GM19438 (cell line): Measurements from ENCODE around the gene PM20D1.

Experiments
- ATAC-seq: cut with Tn5 transposase; IDR thresholded peaks from one replicate; pipeline ENCODE4 v1.9.1; 2021; ENCODE audit warnings: low read depth; ENCODE audit not compliant: unreplicated experiment

The PM20D1 gene

GRCh38 chr1:205805082-205805711, 44.7 kb downstream of the PM20D1 start:
- ATAC-seq: no peak

DNA sequence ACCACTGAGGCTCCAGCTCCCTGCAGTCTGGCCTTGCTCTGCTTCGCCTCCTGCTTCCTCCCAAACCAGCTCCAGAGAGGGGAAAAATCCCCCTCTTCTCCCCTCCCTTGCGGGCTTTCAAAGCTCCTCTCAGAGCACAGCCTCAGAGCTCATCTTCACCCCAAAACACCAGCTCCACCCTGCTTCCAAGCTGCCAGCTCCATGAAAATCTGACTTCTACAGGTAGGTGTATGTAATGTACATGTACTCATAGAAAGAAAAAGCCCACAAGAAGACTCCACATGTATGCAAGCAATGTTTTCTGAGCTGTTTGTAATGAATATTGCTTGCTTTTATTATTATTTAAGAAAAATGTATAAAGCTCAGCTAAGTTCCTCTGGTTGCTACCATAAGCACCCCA, 45.3 kb downstream of the PM20D1 start:
- no peak for ATAC-seq

- ATAC-seq: no peak
These were observed 45.9 kb downstream of the PM20D1 start for GRCh38 chr1:205803986-205804385.

DNA sequence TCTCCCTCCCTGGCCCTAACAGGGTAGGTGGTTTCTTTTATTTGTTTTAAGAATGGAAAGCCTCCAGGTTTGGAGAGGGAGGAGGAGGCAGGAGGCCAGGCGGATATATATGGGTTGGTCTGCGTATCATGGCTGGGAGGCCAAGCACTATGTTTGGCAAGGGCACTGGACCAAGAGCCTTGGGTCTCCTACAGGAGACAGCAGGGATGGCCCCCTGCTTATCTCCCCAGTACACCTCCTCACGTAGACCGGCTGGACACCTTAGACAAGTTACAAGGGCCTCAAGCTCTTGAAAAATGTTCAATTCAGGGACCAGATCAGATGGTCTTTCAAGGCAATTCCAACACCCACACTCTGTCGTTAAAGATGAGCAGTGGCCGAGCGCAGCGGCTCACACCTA, 47.9 kb downstream of the PM20D1 start:
- ATAC-seq: no peak

DNA sequence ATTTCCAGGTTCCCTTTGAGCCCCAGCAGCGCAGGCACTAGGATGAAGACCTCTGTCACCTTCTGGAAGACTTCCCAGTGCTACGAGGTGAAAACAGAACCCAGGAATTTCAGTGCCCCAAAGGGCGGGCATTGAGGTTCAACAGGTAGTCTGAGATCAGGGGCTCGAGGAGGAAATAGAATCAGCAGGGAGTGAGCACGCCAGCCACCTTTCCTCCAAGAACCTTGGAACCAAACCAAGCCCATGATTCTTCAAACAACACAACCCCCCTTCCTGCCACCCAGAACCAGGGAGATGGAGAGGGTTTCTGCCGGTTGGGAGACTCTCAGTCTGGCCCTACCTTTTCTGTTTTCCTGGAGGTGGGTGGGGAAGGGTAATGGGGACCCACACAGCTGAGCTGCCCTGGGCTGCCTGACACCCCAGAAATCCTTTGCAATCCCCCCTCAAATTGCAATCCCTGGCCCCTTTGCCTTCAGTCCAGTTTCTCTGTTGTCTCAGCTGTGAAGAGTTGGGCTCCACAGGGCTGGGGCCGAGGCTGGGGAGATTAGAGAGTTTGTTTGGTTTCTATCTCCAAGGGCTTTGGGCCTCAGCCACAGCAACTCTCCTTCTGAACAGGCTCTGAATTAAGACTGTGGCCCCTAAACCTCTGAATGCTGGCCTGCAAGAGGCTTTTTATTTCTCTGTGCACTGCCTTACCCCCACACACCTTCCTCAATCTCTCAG, 48.8 kb downstream of the PM20D1 start:
- no peak for ATAC-seq

GRCh38 chr1:205800427-205800826, 49.5 kb downstream of the PM20D1 start:
- ATAC-seq: no peak

DNA sequence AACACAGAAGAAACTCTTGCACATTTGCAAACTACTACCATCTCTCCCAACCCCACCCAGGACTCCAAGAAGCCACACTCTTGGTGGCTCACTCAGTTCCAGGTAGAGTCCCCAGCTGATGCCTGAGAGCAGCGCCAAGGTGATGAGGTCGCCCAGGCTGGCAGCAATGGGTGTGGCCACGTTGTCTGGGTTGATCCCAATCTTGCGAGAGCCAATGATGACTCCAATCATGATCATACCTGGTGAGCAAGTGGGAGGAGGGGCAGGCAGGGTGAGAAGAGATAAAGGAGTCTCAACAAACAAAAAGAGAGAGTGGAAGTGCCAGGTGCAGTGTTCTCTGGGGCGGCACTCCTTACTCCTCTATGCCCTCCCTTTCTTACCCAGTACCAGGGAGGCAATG, 51.4 kb downstream of the PM20D1 start:
- no peak for ATAC-seq

DNA sequence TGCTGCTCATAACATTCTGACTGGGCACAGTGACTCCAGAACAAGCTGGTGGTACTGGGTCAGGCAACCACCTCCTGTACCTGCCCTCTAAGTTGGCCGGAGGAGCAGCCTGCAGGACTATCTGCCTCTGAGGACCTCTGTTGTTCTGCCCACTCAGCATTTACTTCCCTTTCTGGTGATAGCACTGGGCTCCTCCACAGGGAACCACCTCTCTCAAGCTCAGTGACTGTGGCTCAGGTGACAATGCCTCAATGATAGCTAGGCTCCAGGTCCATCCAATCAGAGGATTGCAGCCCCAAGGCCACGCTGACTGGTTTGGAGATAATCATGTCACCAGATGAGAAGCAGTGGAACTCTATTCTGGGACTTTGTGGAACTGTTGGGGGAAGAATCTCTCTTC, 52.8 kb downstream of the PM20D1 start:
- ATAC-seq: no peak

GRCh38 chr1:205794011-205794730, 55.8 kb downstream of the PM20D1 start:
- ATAC-seq: no peak

- no peak for ATAC-seq
These were observed 56.8 kb downstream of the PM20D1 start for GRCh38 chr1:205792961-205793673.

- no peak for ATAC-seq
These were observed 57.5 kb downstream of the PM20D1 start for GRCh38 chr1:205792481-205792881.

- ATAC-seq: no peak
These were observed 58.3 kb downstream of the PM20D1 start for GRCh38 chr1:205791568-205792180.

- ATAC-seq: no peak
These were observed 62.5 kb downstream of the PM20D1 start for GRCh38 chr1:205787287-205787916.

DNA sequence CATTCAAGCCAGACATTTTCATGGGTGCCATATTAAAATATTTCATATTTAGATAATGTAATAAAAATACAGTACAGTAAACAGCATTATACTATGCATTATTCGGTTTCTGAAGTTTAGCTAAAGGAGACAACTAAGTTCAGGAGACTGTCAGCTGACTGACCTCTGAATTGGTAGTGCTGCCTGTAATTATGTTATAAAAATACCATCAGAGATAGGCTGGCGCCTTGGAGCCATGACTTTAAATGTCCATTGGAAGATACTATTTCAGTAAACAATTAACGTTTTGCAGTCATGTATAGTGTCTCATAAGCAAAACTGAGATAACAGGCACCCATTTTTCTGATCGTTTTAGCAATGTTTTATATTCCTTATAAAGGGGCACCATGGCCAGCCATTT, 63.3 kb downstream of the PM20D1 start:
- ATAC-seq: no peak

GRCh38 chr1:205785446-205785845, 64.5 kb downstream of the PM20D1 start:
- no peak for ATAC-seq

- no peak for ATAC-seq
These were observed 66.0 kb downstream of the PM20D1 start for GRCh38 chr1:205783904-205784303.

DNA sequence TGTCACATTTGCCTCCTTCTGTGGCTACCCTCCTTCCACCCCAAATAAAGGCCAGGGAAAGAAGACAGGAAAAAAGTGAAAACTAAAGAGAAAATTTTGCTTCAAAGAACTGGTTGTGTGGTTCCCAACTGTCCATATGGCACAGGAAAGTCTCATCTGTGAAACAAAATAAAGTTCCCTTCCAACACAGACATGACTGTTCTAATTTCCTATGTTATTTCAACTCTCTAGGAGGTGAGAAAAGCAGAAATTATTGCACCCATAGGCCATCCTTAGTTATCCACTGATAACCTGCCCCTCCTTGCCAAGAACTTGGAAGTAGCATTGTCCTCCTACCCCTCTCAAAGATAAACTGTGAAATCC, 66.5 kb downstream of the PM20D1 start:
- ATAC-seq: no peak

DNA sequence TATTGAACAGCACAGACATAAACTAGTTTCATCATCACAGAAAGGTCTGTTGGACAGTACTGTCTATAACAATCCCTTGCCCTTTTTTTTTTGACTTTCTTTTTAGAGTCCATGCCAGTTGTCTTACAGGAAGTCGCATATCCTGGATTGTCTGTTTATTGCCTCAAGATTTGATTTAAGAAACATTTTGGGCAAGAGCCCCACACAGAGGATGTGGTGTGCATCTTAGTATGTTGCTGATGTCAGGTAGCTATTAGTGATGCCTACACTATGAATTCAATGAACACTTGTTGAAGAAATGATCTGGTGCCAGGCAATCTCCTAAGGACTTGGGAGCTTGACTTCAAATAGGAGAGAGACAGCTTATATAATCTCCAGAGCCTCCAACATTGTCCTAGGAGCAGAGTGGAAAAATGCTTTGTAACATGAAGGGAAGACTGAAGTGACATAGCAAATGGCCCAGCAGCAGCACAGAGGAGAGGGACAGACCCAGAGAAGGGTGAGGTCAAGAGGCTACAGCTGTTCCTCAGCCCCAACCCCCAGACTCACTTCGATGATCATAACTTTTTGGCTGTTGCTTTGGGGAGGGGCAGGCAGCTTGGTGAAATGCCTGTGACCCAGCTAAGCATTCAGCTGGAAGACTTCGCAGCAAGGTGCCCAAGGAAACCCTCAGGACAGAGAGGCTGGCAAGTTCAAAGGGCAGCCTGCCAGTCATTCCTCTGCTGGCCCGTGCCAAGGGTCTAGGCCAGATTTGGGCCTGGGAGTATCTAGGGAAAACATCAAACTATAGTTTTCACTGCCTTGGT, 67.1 kb downstream of the PM20D1 start:
- ATAC-seq: no peak

- no peak for ATAC-seq
These were observed 69.6 kb downstream of the PM20D1 start for GRCh38 chr1:205780335-205780734.
